ENCODE data around the gene TRIAP1.
"Not testable (repeated sequence)": the region's sequence is repeated elsewhere in the genome, so short reads cannot be mapped to it uniquely, and the experiment has no call there.

TRIAP1 gene

GRCh38 chr12:120468821-120469449, 22.8 kb upstream of the TRIAP1 start:
- no peak for DNase-seq (ENCODE audit: low read depth, low spot score)

- no peak for DNase-seq (ENCODE audit: low read depth, low spot score)
These were observed 22.2 kb upstream of the TRIAP1 start for GRCh38 chr12:120468325-120468820.

GRCh38 chr12:120467439-120467838, 21.3 kb upstream of the TRIAP1 start:
- no peak for DNase-seq (ENCODE audit: low read depth, low spot score)

GRCh38 chr12:120466560-120467315, 20.6 kb upstream of the TRIAP1 start:
- DNase-seq (ENCODE audit: low read depth, low spot score): no peak

GRCh38 chr12:120465756-120466155, 19.6 kb upstream of the TRIAP1 start:
- no peak for DNase-seq (ENCODE audit: low read depth, low spot score)

- no peak for DNase-seq (ENCODE audit: low read depth, low spot score)
These were observed 17.5 kb upstream of the TRIAP1 start for GRCh38 chr12:120463712-120464111.

- no peak for DNase-seq (ENCODE audit: low read depth, low spot score)
These were observed 16.0 kb upstream of the TRIAP1 start for GRCh38 chr12:120462099-120462640.

GRCh38 chr12:120460157-120460556, 14.0 kb upstream of the TRIAP1 start:
- DNase-seq (ENCODE audit: low read depth, low spot score): no peak

- DNase-seq (ENCODE audit: low read depth, low spot score): no peak
These were observed 10.9 kb upstream of the TRIAP1 start for GRCh38 chr12:120457133-120457532.

GRCh38 chr12:120455302-120455701, 9.1 kb upstream of the TRIAP1 start:
- no peak for DNase-seq (ENCODE audit: low read depth, low spot score)

GRCh38 chr12:120453977-120454376, 7.8 kb upstream of the TRIAP1 start:
- DNase-seq (ENCODE audit: low read depth, low spot score): no peak

- DNase-seq (ENCODE audit: low read depth, low spot score): no peak
These were observed 7.0 kb upstream of the TRIAP1 start for GRCh38 chr12:120453060-120453750.

- DNase-seq (ENCODE audit: low read depth, low spot score): not testable (repeated sequence)
These were observed 6.3 kb upstream of the TRIAP1 start for GRCh38 chr12:120452524-120452923.

GRCh38 chr12:120447992-120448391, 1.8 kb upstream of the TRIAP1 start:
- no peak for DNase-seq (ENCODE audit: low read depth, low spot score)

GRCh38 chr12:120446844-120447178, 627 bp upstream of the TRIAP1 start:
- DNase-seq (ENCODE audit: low read depth, low spot score): not testable (repeated sequence)

- DNase-seq (ENCODE audit: low read depth, low spot score): no peak
These were observed 1.5 kb downstream of the TRIAP1 start for GRCh38 chr12:120444676-120445075.

GRCh38 chr12:120439646-120440247, 6.4 kb downstream of the TRIAP1 start:
- no peak for DNase-seq (ENCODE audit: low read depth, low spot score)

- DNase-seq (ENCODE audit: low read depth, low spot score): no peak
These were observed 7.5 kb downstream of the TRIAP1 start for GRCh38 chr12:120438495-120439198.

GRCh38 chr12:120437735-120438494, 8.3 kb downstream of the TRIAP1 start, which contains the start of gene COX6A1:
Gene COX6A1 (plus strand): TSS chr12:120438113. CDS start chr12:120438127, 14 bp downstream.
- peak; percentile 98 for DNase-seq (ENCODE audit: low read depth, low spot score)

GRCh38 chr12:120432772-120433525, 13.2 kb downstream of the TRIAP1 start:
- no peak for DNase-seq (ENCODE audit: low read depth, low spot score)

Measured in iPS DF 19.7 (cell line).